WTC11 (cell line): ENCODE measurements around the gene NKX6-1. TPM values are rescaled to one million over a fixed set of nuclear protein-coding genes. Genes with fewer than 3 reads are reported as not detected.

Source experiments
- ATAC-seq: fragments of 200-7000 bp; cut with Tn5 transposase; 2 replicates; pipeline ENCODE4 v1.10.0; 2021; ENCODE audit warnings: mild to moderate bottlenecking, moderate library complexity
- CTCF ChIA-PET: fragments of 300-600 bp; sonication (Branson Sonifier 250); formaldehyde crosslinking; loops from one replicate; lab custom pipeline; 2021; ENCODE audit warnings: antibody characterized with exemption; lab: Charles Lee
- POLR2A ChIA-PET: fragments of 350-600 bp; sonication (Branson Sonifier 250); formaldehyde crosslinking; loops from one replicate; lab custom pipeline; 2021; ENCODE audit warnings: antibody characterized with exemption; lab: Charles Lee
- DNase-seq: peaks from one replicate; pipeline ENCODE4 v3.0.0; 2021; ENCODE audit warnings: low spot score
- H3K27ac Mint-ChIP-seq: 2 replicates; pipeline ENCODE4 v1.8.0; 2021; ENCODE audit warnings: mixed read lengths
- H3K27me3 Mint-ChIP-seq: 2 replicates; pipeline ENCODE4 v1.8.0; 2021; ENCODE audit warnings: low read depth, mild to moderate bottlenecking, moderate library complexity, mixed read lengths
- H3K36me3 Mint-ChIP-seq: 2 replicates; pipeline ENCODE4 v1.8.0; 2021; ENCODE audit warnings: mixed read lengths
- H3K4me1 Mint-ChIP-seq: 2 replicates; pipeline ENCODE4 v1.8.0; 2022; ENCODE audit warnings: mixed read lengths
- H3K4me3 Mint-ChIP-seq: 2 replicates; pipeline ENCODE4 v1.8.0; 2021; ENCODE audit warnings: mild to moderate bottlenecking, moderate library complexity, mixed read lengths
- H3K9me3 Mint-ChIP-seq: 2 replicates; pipeline ENCODE4 v1.8.0; 2021; ENCODE audit warnings: mixed read lengths
- FOXK1 ChIP-seq: sonication (generic); formaldehyde crosslinking; IDR thresholded peaks from 2 replicates; pipeline ENCODE4 v1.8.0; 2022; ENCODE audit warnings: mild to moderate bottlenecking, moderate library complexity, missing genetic modification reagents
- GABPB1 ChIP-seq: sonication (generic); formaldehyde crosslinking; IDR thresholded peaks from 2 replicates; pipeline ENCODE4 v1.8.1; 2023; ENCODE audit warnings: mild to moderate bottlenecking, missing genetic modification reagents
- HMGA2 ChIP-seq: fragments of 250-450 bp; sonication (Bioruptor Pico); IDR thresholded peaks from 2 replicates; pipeline ENCODE4 v1.4.0; 2021; ENCODE audit warnings: mild to moderate bottlenecking, moderate library complexity
- KAT7 ChIP-seq: sonication (generic); formaldehyde crosslinking; IDR thresholded peaks from 2 replicates; pipeline ENCODE4 v1.8.1; 2023; ENCODE audit warnings: missing genetic modification reagents, mild to moderate bottlenecking, borderline replicate concordance
- PREB ChIP-seq: sonication (generic); formaldehyde crosslinking; IDR thresholded peaks from 2 replicates; pipeline ENCODE4 v1.8.1; 2022; ENCODE audit warnings: mild to moderate bottlenecking, missing genetic modification reagents, moderate library complexity, borderline replicate concordance
- SMAD3 ChIP-seq: sonication (generic); formaldehyde crosslinking; IDR thresholded peaks from 2 replicates; pipeline ENCODE4 v1.8.0; 2022; ENCODE audit warnings: missing genetic modification reagents, mild to moderate bottlenecking, borderline replicate concordance
- SMAD4 ChIP-seq: sonication (generic); formaldehyde crosslinking; IDR thresholded peaks from 2 replicates; pipeline ENCODE4 v1.8.0; 2022; ENCODE audit warnings: mild to moderate bottlenecking, missing genetic modification reagents
- STAT6 ChIP-seq: sonication (generic); formaldehyde crosslinking; conservative IDR thresholded peaks from 2 replicates; pipeline ENCODE4 v1.8.1; 2023; ENCODE audit warnings: mild to moderate bottlenecking, low read depth, missing genetic modification reagents, moderate library complexity
- TCF7 ChIP-seq: sonication (generic); formaldehyde crosslinking; IDR thresholded peaks from 2 replicates; pipeline ENCODE4 v1.8.0; 2022; ENCODE audit warnings: mild to moderate bottlenecking, low read depth, missing genetic modification reagents, moderate library complexity
- TP53 ChIP-seq: sonication (generic); formaldehyde crosslinking; IDR thresholded peaks from 2 replicates; pipeline ENCODE4 v1.8.1; 2023; ENCODE audit warnings: mild to moderate bottlenecking, missing genetic modification reagents
- USF2 ChIP-seq: sonication (generic); formaldehyde crosslinking; IDR thresholded peaks from 2 replicates; pipeline ENCODE4 v1.8.1; 2023; ENCODE audit warnings: mild to moderate bottlenecking, missing genetic modification reagents, moderate library complexity
- ZNF121 ChIP-seq: sonication (generic); formaldehyde crosslinking; IDR thresholded peaks from 2 replicates; pipeline ENCODE4 v1.8.0; 2023; ENCODE audit warnings: missing genetic modification reagents
- ZNF232 ChIP-seq: sonication (generic); formaldehyde crosslinking; IDR thresholded peaks from 2 replicates; pipeline ENCODE4 v1.8.0; 2022; ENCODE audit warnings: mild to moderate bottlenecking, missing genetic modification reagents
- ZNF416 ChIP-seq: fragments of 250-450 bp; sonication (Bioruptor Pico); IDR thresholded peaks from 2 replicates; pipeline ENCODE4 v1.9.0; 2021; ENCODE audit warnings: mild to moderate bottlenecking, inconsistent platforms
- total RNA-seq: library from RNA; stranded (reverse); gene quantifications from 3 replicates; pipeline ENCODE4 v1.2.3, GENCODE V29; 2021
- TF ChIP-seq, protein P1 (sequence below): sonication (generic); formaldehyde crosslinking; IDR thresholded peaks from 2 replicates; pipeline ENCODE4 v1.8.1; 2022; ENCODE audit warnings: missing genetic modification reagents, borderline replicate concordance
- TF ChIP-seq, protein P2 (sequence below): sonication (generic); formaldehyde crosslinking; IDR thresholded peaks from 2 replicates; pipeline ENCODE4 v1.8.1; 2022; ENCODE audit warnings: low read depth, missing genetic modification reagents, borderline replicate concordance
- TF ChIP-seq, protein P3 (sequence below): sonication (generic); formaldehyde crosslinking; IDR thresholded peaks from 2 replicates; pipeline ENCODE4 v1.8.0; 2023; ENCODE audit warnings: missing genetic modification reagents, mild to moderate bottlenecking, borderline replicate concordance

The NKX6-1 gene
- total RNA-seq, 1 experiment from 2014 or later: 0.09 TPM

- Mint-ChIP-seq H3K4me3 (no peak overlapping the region), H3K9me3 (no peaks in the 10 kb centered on the region), H3K27me3 (no peaks in the 10 kb centered on the region), H3K27ac (no peak overlapping the region), H3K36me3 (no peaks in the 10 kb centered on the region), H3K4me1 (no peaks in the 10 kb centered on the region)
- no peak for DNase-seq
- TF ChIP-seq, protein P1, sequence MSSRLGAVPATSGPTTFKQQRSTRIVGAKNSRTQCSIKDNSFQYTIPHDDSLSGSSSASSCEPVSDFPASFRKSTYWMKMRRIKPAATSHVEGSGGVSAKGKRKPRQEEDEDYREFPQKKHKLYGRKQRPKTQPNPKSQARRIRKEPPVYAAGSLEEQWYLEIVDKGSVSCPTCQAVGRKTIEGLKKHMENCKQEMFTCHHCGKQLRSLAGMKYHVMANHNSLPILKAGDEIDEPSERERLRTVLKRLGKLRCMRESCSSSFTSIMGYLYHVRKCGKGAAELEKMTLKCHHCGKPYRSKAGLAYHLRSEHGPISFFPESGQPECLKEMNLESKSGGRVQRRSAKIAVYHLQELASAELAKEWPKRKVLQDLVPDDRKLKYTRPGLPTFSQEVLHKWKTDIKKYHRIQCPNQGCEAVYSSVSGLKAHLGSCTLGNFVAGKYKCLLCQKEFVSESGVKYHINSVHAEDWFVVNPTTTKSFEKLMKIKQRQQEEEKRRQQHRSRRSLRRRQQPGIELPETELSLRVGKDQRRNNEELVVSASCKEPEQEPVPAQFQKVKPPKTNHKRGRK (CRISPR knock-in tag): no peak
- TF ChIP-seq ZNF416 (CRISPR knock-in tag) (no peak), TP53 (CRISPR knock-in tag) (no peak), STAT6 (CRISPR knock-in tag) (no peak), SMAD4 (CRISPR knock-in tag) (no peak), GABPB1 (CRISPR knock-in tag) (no peak), TCF7 (CRISPR knock-in tag) (no peak), ZNF121 (CRISPR knock-in tag) (no peak), KAT7 (CRISPR knock-in tag) (no peak), ZNF232 (CRISPR knock-in tag) (no peak), SMAD3 (CRISPR knock-in tag) (no peak), HMGA2 (CRISPR knock-in tag) (no peak), USF2 (CRISPR knock-in tag) (no peak), PREB (no peak), FOXK1 (CRISPR knock-in tag) (no peak)
- TF ChIP-seq, protein P2, sequence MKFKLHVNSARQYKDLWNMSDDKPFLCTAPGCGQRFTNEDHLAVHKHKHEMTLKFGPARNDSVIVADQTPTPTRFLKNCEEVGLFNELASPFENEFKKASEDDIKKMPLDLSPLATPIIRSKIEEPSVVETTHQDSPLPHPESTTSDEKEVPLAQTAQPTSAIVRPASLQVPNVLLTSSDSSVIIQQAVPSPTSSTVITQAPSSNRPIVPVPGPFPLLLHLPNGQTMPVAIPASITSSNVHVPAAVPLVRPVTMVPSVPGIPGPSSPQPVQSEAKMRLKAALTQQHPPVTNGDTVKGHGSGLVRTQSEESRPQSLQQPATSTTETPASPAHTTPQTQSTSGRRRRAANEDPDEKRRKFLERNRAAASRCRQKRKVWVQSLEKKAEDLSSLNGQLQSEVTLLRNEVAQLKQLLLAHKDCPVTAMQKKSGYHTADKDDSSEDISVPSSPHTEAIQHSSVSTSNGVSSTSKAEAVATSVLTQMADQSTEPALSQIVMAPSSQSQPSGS (CRISPR knock-in tag): no peak
- TF ChIP-seq, protein P3, sequence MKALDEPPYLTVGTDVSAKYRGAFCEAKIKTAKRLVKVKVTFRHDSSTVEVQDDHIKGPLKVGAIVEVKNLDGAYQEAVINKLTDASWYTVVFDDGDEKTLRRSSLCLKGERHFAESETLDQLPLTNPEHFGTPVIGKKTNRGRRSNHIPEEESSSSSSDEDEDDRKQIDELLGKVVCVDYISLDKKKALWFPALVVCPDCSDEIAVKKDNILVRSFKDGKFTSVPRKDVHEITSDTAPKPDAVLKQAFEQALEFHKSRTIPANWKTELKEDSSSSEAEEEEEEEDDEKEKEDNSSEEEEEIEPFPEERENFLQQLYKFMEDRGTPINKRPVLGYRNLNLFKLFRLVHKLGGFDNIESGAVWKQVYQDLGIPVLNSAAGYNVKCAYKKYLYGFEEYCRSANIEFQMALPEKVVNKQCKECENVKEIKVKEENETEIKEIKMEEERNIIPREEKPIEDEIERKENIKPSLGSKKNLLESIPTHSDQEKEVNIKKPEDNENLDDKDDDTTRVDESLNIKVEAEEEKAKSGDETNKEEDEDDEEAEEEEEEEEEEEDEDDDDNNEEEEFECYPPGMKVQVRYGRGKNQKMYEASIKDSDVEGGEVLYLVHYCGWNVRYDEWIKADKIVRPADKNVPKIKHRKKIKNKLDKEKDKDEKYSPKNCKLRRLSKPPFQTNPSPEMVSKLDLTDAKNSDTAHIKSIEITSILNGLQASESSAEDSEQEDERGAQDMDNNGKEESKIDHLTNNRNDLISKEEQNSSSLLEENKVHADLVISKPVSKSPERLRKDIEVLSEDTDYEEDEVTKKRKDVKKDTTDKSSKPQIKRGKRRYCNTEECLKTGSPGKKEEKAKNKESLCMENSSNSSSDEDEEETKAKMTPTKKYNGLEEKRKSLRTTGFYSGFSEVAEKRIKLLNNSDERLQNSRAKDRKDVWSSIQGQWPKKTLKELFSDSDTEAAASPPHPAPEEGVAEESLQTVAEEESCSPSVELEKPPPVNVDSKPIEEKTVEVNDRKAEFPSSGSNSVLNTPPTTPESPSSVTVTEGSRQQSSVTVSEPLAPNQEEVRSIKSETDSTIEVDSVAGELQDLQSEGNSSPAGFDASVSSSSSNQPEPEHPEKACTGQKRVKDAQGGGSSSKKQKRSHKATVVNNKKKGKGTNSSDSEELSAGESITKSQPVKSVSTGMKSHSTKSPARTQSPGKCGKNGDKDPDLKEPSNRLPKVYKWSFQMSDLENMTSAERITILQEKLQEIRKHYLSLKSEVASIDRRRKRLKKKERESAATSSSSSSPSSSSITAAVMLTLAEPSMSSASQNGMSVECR (CRISPR knock-in tag): no peak
- ChIA-PET CTCF (interaction anchor here (0.9 kb wide), 1 partner anchor 32 kb away, joined by 3 read pairs; no protein-coding TSS in a partner anchor), POLR2A (no interaction called here)
- ATAC-seq: no peak
These were observed 16.0 kb upstream of the NKX6-1 start for GRCh38 chr4:84515075-84515474.
